Measurements from ENCODE around the gene SLC25A47.

SLC25A47 gene

DNA sequence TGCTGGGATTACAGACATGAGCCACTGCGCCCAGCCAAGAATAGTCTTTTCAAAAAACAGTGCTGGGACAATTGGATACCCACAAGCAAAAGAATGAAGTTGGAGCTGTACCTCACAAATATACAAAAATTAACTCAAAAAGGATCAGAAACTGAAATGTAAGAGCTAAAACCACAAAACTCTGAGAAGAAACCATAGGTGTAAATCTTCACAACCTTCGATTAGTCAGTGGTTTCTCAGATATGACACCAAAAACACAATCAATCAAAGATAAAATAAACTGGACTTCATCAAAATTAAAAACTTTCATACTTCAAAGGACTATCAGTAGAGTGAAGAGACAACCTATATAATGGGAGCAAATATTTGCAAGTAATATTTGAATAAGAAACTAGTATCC is 35.3 kb downstream of the SLC25A47 start:
- peaks cover 49% of the 10 kb centered on the region for H3K36me3 ChIP-seq (ENCODE audit: insufficient read depth, insufficient read length, low read length)
- TF ChIP-seq SUZ12 (IDR thresholded peaks at IDR 0.05; ENCODE audit: extremely low read depth, insufficient read depth, insufficient read length): no peak
- TF ChIP-seq ZNF274 (IDR thresholded peaks at IDR 0.05; ENCODE audit: low read depth, low read length): no peak
- no peak for TF ChIP-seq YY1 (IDR thresholded peaks at IDR 0.05; ENCODE audit: insufficient read depth, insufficient read length)
- H3K4me1 ChIP-seq (ENCODE audit: insufficient read depth, insufficient read length): no peaks in the 10 kb centered on the region
- no peaks in the 10 kb centered on the region for H3K27me3 ChIP-seq (ENCODE audit: insufficient read depth, insufficient read length)
- H3K4me3 ChIP-seq (ENCODE audit: insufficient read length, low read depth): no peak overlapping the region
- no peak overlapping the region for H3K9ac ChIP-seq (ENCODE audit: insufficient read length, low read depth)
- no peak for DNase-seq (ENCODE audit: low read depth, low spot score)
- H3K9me3 ChIP-seq (ENCODE audit: insufficient read depth, low read length): no peaks in the 10 kb centered on the region

GRCh38 chr14:100359111-100359510 is 36.0 kb downstream of the SLC25A47 start:
- H3K4me3 ChIP-seq (ENCODE audit: insufficient read length, low read depth): no peak overlapping the region
- TF ChIP-seq SUZ12 (IDR thresholded peaks at IDR 0.05; ENCODE audit: extremely low read depth, insufficient read depth, insufficient read length) (no peak), YY1 (IDR thresholded peaks at IDR 0.05; ENCODE audit: insufficient read depth, insufficient read length) (no peak), ZNF274 (IDR thresholded peaks at IDR 0.05; ENCODE audit: low read depth, low read length) (no peak)
- no peak overlapping the region for H3K9ac ChIP-seq (ENCODE audit: insufficient read length, low read depth)
- H3K36me3 ChIP-seq (ENCODE audit: insufficient read depth, insufficient read length, low read length): peaks cover 47% of the 10 kb centered on the region
- H3K4me1 ChIP-seq (ENCODE audit: insufficient read depth, insufficient read length): no peaks in the 10 kb centered on the region
- no peaks in the 10 kb centered on the region for H3K9me3 ChIP-seq (ENCODE audit: insufficient read depth, low read length)
- no peak for DNase-seq (ENCODE audit: low read depth, low spot score)
- no peaks in the 10 kb centered on the region for H3K27me3 ChIP-seq (ENCODE audit: insufficient read depth, insufficient read length)

DNA sequence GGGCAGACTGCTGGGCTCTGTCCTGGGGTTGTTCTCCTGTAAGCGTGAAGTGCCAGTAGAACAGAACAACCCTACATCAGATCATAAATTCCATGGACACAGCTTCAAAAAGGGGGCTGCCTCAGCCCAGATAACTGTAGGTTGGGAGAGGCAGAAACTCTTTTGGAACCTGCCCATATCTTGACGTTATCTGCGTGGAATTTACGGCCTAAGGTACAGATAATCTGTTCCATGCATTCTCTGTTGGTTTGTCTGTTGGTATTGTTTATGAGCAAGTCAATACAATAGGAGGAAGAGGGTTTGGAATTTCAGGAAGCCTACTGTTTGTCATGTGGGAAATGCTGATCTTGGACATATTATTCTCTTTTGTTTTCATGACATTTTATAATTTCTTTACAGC is 36.7 kb downstream of the SLC25A47 start:
- TF ChIP-seq ZNF274 (IDR thresholded peaks at IDR 0.05; ENCODE audit: low read depth, low read length) (no peak), YY1 (IDR thresholded peaks at IDR 0.05; ENCODE audit: insufficient read depth, insufficient read length) (no peak), SUZ12 (IDR thresholded peaks at IDR 0.05; ENCODE audit: extremely low read depth, insufficient read depth, insufficient read length) (no peak)
- no peak overlapping the region for H3K4me3 ChIP-seq (ENCODE audit: insufficient read length, low read depth)
- DNase-seq (ENCODE audit: low read depth, low spot score): no peak
- H3K27me3 ChIP-seq (ENCODE audit: insufficient read depth, insufficient read length): no peaks in the 10 kb centered on the region
- H3K4me1 ChIP-seq (ENCODE audit: insufficient read depth, insufficient read length): no peaks in the 10 kb centered on the region
- peaks cover 50% of the 10 kb centered on the region for H3K36me3 ChIP-seq (ENCODE audit: insufficient read depth, insufficient read length, low read length)
- no peak overlapping the region for H3K9ac ChIP-seq (ENCODE audit: insufficient read length, low read depth)
- no peaks in the 10 kb centered on the region for H3K9me3 ChIP-seq (ENCODE audit: insufficient read depth, low read length)

DNA sequence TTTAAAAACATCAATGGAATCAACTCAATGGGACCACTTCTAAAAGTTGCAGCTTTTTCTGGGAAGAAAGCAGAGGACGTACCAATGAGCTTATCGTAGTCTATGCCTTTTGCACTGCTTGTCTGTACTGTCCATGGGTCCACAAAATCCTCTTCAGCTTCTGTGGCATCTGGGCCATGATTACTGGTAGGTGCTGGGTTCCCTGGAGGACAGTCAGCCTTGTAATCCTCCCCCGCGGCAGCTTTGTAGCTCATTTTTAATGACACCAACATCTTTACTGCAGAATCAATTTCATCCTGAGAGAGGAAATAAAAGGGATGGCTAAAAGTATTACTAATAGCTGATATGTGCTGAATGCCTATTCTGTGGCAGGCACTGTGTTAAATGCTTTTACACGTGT is 38.5 kb downstream of the SLC25A47 start:
- Histone ChIP-seq H3K9me3 (ENCODE audit: insufficient read depth, low read length) (no peaks in the 10 kb centered on the region), H3K4me3 (ENCODE audit: insufficient read length, low read depth) (no peak overlapping the region), H3K4me1 (ENCODE audit: insufficient read depth, insufficient read length) (no peaks in the 10 kb centered on the region), H3K36me3 (ENCODE audit: insufficient read depth, insufficient read length, low read length) (peaks cover 63% of the 10 kb centered on the region), H3K9ac (ENCODE audit: insufficient read length, low read depth) (no peak overlapping the region), H3K27me3 (ENCODE audit: insufficient read depth, insufficient read length) (no peaks in the 10 kb centered on the region)
- no peak for DNase-seq (ENCODE audit: low read depth, low spot score)
- TF ChIP-seq ZNF274 (IDR thresholded peaks at IDR 0.05; ENCODE audit: low read depth, low read length) (no peak), SUZ12 (IDR thresholded peaks at IDR 0.05; ENCODE audit: extremely low read depth, insufficient read depth, insufficient read length) (no peak), YY1 (IDR thresholded peaks at IDR 0.05; ENCODE audit: insufficient read depth, insufficient read length) (no peak)

GRCh38 chr14:100362311-100362927 is 39.3 kb downstream of the SLC25A47 start:
- H3K36me3 ChIP-seq (ENCODE audit: insufficient read depth, insufficient read length, low read length): peaks cover 63% of the 10 kb centered on the region
- H3K9ac ChIP-seq (ENCODE audit: insufficient read length, low read depth): no peak overlapping the region

GRCh38 chr14:100363053-100363452 is 39.9 kb downstream of the SLC25A47 start:
- Histone ChIP-seq H3K9me3 (ENCODE audit: insufficient read depth, low read length) (no peaks in the 10 kb centered on the region), H3K4me3 (ENCODE audit: insufficient read length, low read depth) (no peak overlapping the region), H3K36me3 (ENCODE audit: insufficient read depth, insufficient read length, low read length) (peaks cover 68% of the 10 kb centered on the region), H3K9ac (ENCODE audit: insufficient read length, low read depth) (no peak overlapping the region), H3K27me3 (ENCODE audit: insufficient read depth, insufficient read length) (no peaks in the 10 kb centered on the region), H3K4me1 (ENCODE audit: insufficient read depth, insufficient read length) (no peaks in the 10 kb centered on the region)
- DNase-seq (ENCODE audit: low read depth, low spot score): no peak
- TF ChIP-seq SUZ12 (IDR thresholded peaks at IDR 0.05; ENCODE audit: extremely low read depth, insufficient read depth, insufficient read length): no peak
- TF ChIP-seq YY1 (IDR thresholded peaks at IDR 0.05; ENCODE audit: insufficient read depth, insufficient read length): no peak
- no peak for TF ChIP-seq ZNF274 (IDR thresholded peaks at IDR 0.05; ENCODE audit: low read depth, low read length)

More at GRCh38 chr14:100362311-100362927, 39.3 kb downstream of the SLC25A47 start:
- TF ChIP-seq ZNF274 (IDR thresholded peaks at IDR 0.05; ENCODE audit: low read depth, low read length) (no peak), YY1 (IDR thresholded peaks at IDR 0.05; ENCODE audit: insufficient read depth, insufficient read length) (no peak), SUZ12 (IDR thresholded peaks at IDR 0.05; ENCODE audit: extremely low read depth, insufficient read depth, insufficient read length) (no peak)
- no peaks in the 10 kb centered on the region for H3K4me1 ChIP-seq (ENCODE audit: insufficient read depth, insufficient read length)
- no peaks in the 10 kb centered on the region for H3K27me3 ChIP-seq (ENCODE audit: insufficient read depth, insufficient read length)
- H3K9me3 ChIP-seq (ENCODE audit: insufficient read depth, low read length): no peaks in the 10 kb centered on the region
- H3K4me3 ChIP-seq (ENCODE audit: insufficient read length, low read depth): no peak overlapping the region
- DNase-seq (ENCODE audit: low read depth, low spot score): no peak

DNA sequence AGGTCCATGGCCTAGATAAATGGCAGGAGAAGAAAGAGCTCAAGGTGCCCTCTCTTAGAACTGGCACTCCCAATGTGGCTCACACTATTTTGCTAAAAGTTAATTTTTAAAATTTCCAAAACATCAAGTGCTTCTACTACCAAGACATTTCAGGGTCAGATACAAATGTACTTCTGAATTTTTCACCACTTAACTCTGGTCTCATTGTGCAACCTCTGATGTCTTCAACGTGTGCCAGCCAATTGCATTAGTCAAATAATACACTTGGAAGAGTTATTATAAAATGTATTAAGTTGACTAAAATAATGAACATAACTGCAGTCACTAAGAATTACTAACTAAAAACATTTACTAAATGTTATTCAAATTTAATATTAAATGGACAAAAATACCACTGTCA is 41.3 kb downstream of the SLC25A47 start:
- Histone ChIP-seq H3K9me3 (ENCODE audit: insufficient read depth, low read length) (no peaks in the 10 kb centered on the region), H3K27me3 (ENCODE audit: insufficient read depth, insufficient read length) (no peaks in the 10 kb centered on the region), H3K9ac (ENCODE audit: insufficient read length, low read depth) (no peak overlapping the region), H3K4me1 (ENCODE audit: insufficient read depth, insufficient read length) (no peaks in the 10 kb centered on the region), H3K36me3 (ENCODE audit: insufficient read depth, insufficient read length, low read length) (peaks cover 67% of the 10 kb centered on the region), H3K4me3 (ENCODE audit: insufficient read length, low read depth) (no peak overlapping the region)
- DNase-seq (ENCODE audit: low read depth, low spot score): no peak
- TF ChIP-seq SUZ12 (IDR thresholded peaks at IDR 0.05; ENCODE audit: extremely low read depth, insufficient read depth, insufficient read length) (no peak), ZNF274 (IDR thresholded peaks at IDR 0.05; ENCODE audit: low read depth, low read length) (no peak), YY1 (IDR thresholded peaks at IDR 0.05; ENCODE audit: insufficient read depth, insufficient read length) (no peak)

All from NT2/D1 (cell line).